ENCODE results near the gene ADNP2.

ADNP2 gene, protein sequence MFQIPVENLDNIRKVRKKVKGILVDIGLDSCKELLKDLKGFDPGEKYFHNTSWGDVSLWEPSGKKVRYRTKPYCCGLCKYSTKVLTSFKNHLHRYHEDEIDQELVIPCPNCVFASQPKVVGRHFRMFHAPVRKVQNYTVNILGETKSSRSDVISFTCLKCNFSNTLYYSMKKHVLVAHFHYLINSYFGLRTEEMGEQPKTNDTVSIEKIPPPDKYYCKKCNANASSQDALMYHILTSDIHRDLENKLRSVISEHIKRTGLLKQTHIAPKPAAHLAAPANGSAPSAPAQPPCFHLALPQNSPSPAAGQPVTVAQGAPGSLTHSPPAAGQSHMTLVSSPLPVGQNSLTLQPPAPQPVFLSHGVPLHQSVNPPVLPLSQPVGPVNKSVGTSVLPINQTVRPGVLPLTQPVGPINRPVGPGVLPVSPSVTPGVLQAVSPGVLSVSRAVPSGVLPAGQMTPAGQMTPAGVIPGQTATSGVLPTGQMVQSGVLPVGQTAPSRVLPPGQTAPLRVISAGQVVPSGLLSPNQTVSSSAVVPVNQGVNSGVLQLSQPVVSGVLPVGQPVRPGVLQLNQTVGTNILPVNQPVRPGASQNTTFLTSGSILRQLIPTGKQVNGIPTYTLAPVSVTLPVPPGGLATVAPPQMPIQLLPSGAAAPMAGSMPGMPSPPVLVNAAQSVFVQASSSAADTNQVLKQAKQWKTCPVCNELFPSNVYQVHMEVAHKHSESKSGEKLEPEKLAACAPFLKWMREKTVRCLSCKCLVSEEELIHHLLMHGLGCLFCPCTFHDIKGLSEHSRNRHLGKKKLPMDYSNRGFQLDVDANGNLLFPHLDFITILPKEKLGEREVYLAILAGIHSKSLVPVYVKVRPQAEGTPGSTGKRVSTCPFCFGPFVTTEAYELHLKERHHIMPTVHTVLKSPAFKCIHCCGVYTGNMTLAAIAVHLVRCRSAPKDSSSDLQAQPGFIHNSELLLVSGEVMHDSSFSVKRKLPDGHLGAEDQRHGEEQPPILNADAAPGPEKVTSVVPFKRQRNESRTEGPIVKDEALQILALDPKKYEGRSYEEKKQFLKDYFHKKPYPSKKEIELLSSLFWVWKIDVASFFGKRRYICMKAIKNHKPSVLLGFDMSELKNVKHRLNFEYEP

GRCh38 chr18:80108739-80109675, at the start of gene ADNP2:
ADNP2 (plus strand) TSS chr18:80109262; CDS start chr18:80117543, 8,281 bp downstream.
- DNase-seq (ENCODE audit: low read depth in 2 of 2): peak; percentile 62 to 79

DNA sequence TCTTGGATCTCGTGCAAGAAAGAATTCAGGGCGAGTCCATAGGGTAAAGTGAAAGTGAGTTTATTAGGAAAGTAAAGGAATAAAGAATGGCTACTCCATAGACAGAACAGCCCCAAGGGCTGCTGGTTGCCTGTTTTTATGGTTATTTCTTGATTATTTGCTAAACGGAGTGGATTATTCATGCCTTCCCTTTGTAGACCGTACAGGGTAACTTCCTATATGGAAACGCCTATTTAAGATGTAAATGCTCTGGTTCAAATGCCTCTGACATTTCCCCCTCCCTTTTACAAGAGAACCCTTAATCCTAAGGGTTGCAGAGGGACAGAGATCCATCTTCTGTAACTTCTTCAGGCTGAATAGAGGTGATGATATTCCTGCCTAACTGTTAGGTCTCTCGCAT, 49.1 kb upstream of the ADNP2 start:
- DNase-seq (ENCODE audit: low read depth in 2 of 2): no peak

- no peak for DNase-seq (ENCODE audit: low read depth in 2 of 2)
These were observed 43.4 kb upstream of the ADNP2 start for GRCh38 chr18:80065705-80066104.

- no peak for DNase-seq (ENCODE audit: low read depth in 2 of 2)
These were observed 41.7 kb upstream of the ADNP2 start for GRCh38 chr18:80067321-80067720.

- DNase-seq (ENCODE audit: low read depth in 2 of 2): no peak
These were observed 41.2 kb upstream of the ADNP2 start for GRCh38 chr18:80067897-80068296.

- DNase-seq (ENCODE audit: low read depth in 2 of 2): no peak
These were observed 40.3 kb upstream of the ADNP2 start for GRCh38 chr18:80068571-80069272.

DNA sequence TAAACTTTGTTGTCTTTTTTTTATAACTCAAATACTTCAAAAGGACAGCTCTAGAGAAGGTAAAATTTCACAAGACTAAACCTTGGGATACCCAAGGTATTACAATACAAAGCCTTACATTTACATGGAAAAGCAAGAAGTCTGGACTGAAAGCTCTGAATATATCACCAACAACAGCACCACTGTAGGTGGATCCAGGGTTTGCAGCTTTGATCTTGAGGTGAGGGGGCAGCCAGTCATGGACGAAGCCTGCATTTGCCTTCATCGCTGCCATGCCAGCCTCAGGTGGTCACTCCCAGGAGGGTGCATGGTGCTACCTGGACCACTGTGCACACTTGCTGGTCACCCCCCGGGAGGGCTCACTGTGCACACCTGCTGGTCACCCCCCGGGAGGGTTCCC, 38.2 kb upstream of the ADNP2 start:
- DNase-seq (ENCODE audit: low read depth in 2 of 2): no peak

DNA sequence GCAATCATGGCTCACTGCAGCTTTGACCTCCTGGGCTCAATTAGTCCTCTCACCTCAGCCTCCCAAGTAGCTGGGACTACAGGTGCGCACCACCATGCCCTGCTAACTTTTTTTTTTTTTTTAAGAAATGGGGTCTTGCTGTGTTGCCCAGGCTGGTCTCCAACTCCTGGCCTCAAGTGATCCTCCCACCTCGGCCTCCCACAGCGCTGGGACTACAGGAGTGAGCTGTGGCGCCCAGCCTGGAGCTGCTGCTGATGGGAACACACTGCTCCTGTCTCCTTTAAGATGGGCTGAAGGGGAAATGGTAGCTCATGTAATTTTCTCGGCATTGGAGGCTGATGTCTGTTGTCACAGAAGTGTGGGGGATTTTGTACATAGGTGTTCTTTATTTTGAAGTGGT, 34.9 kb upstream of the ADNP2 start:
- no peak for DNase-seq (ENCODE audit: low read depth in 2 of 2)

- DNase-seq (ENCODE audit: low read depth in 2 of 2): no peak
These were observed 34.4 kb upstream of the ADNP2 start for GRCh38 chr18:80074697-80075096.

DNA sequence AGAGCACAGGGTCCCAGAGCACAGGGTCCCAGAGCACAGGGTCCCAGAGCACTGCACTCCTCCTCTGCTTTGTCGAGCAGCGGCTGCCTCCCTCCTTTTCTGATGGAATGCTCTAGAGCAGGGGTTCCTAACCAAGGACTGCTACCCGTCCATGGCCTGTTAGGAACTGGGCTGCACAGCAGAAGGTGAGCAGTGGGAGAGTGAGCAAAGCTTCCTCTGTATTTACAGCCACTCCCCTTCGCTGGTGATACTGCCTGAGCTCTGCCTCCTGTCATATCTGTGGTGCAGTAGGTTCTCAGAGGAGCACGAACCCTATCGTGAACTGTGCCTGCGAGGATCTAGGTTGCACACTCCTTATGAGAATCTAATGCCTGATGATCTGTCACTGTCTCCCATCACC, 33.1 kb upstream of the ADNP2 start:
- no peak for DNase-seq (ENCODE audit: low read depth in 2 of 2)

DNA sequence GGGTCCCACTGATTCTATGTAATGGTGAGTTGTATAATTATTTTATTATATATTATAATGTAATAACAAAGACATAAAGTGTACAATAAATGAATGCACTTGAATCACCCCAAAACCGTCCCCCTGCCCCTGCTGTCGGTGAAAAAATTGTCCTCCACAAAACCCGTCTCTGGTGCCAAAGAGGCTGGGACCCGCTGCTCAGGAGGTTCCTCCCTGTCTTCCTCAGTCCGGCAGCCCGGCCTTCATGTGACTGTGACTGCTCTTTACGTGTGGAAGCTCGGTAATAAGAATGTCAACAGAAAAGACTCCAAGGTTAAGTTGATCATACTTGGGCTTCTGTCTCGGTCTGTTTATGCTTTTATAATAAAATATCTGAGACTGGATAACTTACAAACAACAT, 32.7 kb upstream of the ADNP2 start:
- no peak for DNase-seq (ENCODE audit: low read depth in 2 of 2)

DNA sequence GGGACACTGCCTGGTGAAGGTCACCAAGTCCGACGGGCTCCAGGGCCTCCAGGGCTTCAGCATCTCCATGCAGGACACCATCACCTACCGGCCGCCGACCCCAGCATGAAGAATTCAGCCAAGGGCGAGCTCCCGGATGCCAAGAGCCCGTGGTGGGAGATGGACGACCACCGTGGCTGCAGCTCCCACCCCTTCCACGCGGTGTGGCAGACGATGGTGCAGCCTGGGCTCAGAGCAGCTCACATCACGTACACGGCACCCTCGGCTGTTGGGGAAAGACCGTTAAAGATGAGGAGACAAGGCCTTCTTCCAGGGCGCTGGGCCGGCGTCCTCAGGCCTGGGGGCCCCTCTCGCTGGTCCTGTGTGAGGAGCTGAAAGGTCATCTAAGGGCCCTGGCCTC, 31.2 kb upstream of the ADNP2 start:
- DNase-seq (ENCODE audit: low read depth in 2 of 2): no peak

GRCh38 chr18:80086281-80086680, 22.8 kb upstream of the ADNP2 start:
- DNase-seq (ENCODE audit: low read depth in 2 of 2): no peak

- DNase-seq (ENCODE audit: low read depth in 2 of 2): no peak
These were observed 21.0 kb upstream of the ADNP2 start for GRCh38 chr18:80088036-80088435.

GRCh38 chr18:80088823-80089222, 20.2 kb upstream of the ADNP2 start:
- no peak for DNase-seq (ENCODE audit: low read depth in 2 of 2)

- DNase-seq (ENCODE audit: low read depth in 2 of 2): no peak
These were observed 13.6 kb upstream of the ADNP2 start for GRCh38 chr18:80095414-80095813.

GRCh38 chr18:80096032-80096565, 13.0 kb upstream of the ADNP2 start:
- no peak for DNase-seq (ENCODE audit: low read depth in 2 of 2)

DNA sequence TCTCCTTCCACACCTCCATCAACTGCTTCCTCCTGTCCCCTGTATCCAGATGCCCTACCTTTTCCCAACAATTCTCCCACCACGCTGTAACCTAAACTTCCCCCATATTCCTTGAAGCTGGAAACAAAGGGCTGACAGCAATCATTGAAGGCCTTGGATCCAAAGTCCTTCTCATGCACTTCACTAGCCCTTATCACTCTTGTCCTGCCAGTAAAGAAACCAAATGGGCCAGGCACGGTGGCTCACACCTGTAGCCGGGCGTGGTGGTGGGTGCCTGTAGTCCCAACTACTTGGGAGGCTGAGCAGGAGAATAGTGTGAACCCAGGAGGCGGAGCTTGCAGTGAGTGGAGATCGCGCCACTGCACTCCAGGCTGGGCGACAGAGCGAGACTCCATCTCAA, 11.9 kb upstream of the ADNP2 start:
- DNase-seq (ENCODE audit: low read depth in 2 of 2): no peak

DNA sequence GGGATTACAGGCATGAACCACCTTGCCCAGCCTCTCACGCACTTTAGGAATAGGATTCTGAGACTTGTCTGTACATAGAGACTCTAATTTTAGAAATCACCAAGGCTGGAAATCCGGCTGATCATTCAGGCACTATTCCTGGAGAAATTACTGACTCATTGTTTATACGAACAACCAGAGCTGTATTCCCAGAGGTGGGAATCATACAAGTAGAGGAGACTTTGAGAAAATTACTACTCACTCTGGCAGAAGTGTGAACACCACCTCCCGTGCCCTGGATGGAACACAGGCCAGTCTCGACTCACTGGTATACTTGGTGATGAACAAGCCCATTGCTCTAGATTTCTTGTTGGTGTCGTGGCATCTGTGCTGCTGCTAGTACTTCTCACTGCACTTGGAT, 5.8 kb upstream of the ADNP2 start:
- no peak for DNase-seq (ENCODE audit: low read depth in 2 of 2)

DNA sequence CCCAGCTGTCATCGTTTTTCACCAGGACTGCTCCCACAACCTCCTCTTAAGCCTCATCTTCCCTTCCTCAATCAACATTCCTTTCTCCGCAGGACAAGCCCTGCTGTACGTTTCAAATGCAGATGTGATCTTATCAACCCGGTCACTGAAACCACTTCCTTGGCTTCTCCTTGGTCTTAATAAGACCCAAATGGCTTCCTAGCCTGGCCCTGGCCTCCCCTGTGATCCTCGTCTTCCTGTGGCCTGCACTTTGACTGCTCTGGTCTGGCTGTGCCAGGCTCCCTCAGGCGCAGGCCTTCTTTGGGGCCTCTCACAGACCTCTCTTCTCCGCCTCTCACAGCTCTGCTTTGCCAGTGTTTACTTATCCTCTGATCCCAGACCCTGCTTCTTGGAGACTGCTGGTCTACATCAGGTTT, 4.7 kb upstream of the ADNP2 start:
- DNase-seq (ENCODE audit: low read depth in 2 of 2): no peak
